Measurements from ENCODE around the gene UCKL1. TPM values are rescaled to one million over a fixed set of nuclear protein-coding genes. Genes with fewer than 3 reads are reported as not detected.

UCKL1 gene
- polyA plus RNA-seq, 2 donors: 40.6 to 47.3 TPM

DNA sequence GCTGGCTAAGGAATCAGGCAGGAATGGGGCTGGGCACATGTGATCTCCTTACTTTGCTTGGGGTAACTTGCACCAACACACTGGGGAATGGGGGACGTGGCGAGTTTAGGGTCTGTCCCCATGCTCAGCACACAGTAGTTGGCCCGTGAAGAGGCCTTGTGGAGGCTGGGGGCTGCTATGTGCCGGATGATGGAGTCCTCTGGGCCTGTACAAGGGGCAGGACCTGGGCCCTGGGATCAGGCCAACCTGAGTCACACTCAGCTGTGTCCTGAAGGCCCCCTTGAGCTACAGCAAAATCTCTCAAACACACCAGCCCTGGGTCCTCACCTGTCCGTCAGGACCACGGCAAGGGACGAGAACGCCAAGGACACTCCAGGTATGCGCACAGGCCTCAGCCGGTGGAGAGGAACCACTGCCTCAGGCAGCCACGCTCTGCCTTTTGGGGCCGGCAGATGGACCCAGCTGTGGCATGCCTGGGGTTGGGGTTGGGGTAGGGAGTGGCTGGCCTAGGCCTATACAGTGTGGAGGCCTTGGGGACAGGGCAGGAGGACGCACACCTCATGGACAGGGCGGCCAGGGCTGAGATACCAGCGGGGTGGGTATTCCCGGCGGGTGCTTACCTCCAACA, 11.1 kb downstream of the UCKL1 start:
- 82 to 89% methylated on average over 17 of the region's 17 CpGs for WGBS, 2 donors
- H3K27me3 ChIP-seq (ENCODE audit: control insufficient read depth in 1 of 2, insufficient read depth in 2 of 2, low read length in 2 of 2): no peaks in the 10 kb centered on the region
- H3K4me3 ChIP-seq (ENCODE audit: low read depth in 1 of 2, low read length in 2 of 2): no peak overlapping the region
- peaks cover 7 to 46% of the 10 kb centered on the region in 2 donors for H3K4me1 ChIP-seq (ENCODE audit: control insufficient read depth in 2 of 2, insufficient read depth in 2 of 2, low read length in 1 of 2)
- peaks cover 7 to 54% of the 10 kb centered on the region in 2 donors for H3K36me3 ChIP-seq (ENCODE audit: control insufficient read depth in 2 of 2, insufficient read depth in 2 of 2, low read length in 1 of 2)
- H3K27ac ChIP-seq (ENCODE audit: low read depth in 2 of 2, low read length in 1 of 2): no peak overlapping the region
- peaks cover 0 to 2% of the 10 kb centered on the region in 2 donors for H3K9me3 ChIP-seq (ENCODE audit: control insufficient read depth in 2 of 2, insufficient read depth in 1 of 2, low read depth in 1 of 2, low read length in 1 of 2)

DNA sequence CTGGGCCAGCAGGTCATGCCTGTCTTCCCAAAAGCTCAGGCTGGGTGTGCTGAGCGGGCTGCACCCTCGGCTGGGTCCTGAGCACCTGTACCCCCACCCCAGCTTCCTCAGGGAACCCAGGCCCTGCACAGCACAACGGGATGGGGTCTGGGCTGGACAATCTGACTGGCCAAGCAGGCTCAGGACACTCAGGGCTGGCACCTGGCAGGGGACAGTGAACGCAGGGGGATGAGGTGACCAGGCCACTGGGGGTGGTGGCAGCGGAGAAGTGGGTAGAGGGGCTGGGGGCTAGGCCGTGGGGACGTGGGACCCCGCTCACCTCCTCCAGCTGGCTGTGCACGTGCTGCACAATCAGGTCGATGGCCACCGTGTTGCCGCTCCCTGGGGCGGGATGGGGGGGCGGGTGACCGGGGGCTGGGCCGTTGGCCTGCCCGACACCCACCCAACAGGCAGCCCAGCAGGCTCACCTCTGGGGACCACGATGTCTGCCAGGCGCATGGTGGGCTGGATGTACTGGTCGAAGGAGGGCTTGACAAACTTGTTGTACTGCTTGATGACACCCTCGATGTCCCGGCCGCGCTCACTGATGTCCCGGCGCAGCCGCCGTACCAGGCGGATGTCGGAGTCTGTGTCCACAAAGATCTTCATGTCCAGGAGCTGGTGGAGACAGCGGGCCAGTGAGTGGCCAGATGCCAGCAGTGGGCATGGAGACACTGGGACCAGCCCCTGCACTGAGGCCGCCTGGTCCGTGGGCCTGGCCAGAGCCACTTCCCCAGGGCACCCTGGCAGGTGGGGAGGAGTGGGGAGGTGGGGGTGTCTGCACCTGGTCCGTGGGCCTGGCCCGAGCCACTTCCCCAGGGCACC, 11.9 kb downstream of the UCKL1 start:
- WGBS, 2 donors: 86 to 88% methylated on average over 35 of the region's 35 CpGs
- no peaks in the 10 kb centered on the region for H3K27me3 ChIP-seq (ENCODE audit: control insufficient read depth in 1 of 2, insufficient read depth in 2 of 2, low read length in 2 of 2)
- peaks cover 5 to 41% of the 10 kb centered on the region in 2 donors for H3K4me1 ChIP-seq (ENCODE audit: control insufficient read depth in 2 of 2, insufficient read depth in 2 of 2, low read length in 1 of 2)
- no peak overlapping the region for H3K4me3 ChIP-seq (ENCODE audit: low read depth in 1 of 2, low read length in 2 of 2)
- H3K36me3 ChIP-seq (ENCODE audit: control insufficient read depth in 2 of 2, insufficient read depth in 2 of 2, low read length in 1 of 2): peaks cover 7 to 58% of the 10 kb centered on the region in 2 donors
- peaks cover 0 to 2% of the 10 kb centered on the region in 2 donors for H3K9me3 ChIP-seq (ENCODE audit: control insufficient read depth in 2 of 2, insufficient read depth in 1 of 2, low read depth in 1 of 2, low read length in 1 of 2)
- peak overlapping the region in 1 of 2 donors; percentile 43 for H3K27ac ChIP-seq (ENCODE audit: low read depth in 2 of 2, low read length in 1 of 2)

DNA sequence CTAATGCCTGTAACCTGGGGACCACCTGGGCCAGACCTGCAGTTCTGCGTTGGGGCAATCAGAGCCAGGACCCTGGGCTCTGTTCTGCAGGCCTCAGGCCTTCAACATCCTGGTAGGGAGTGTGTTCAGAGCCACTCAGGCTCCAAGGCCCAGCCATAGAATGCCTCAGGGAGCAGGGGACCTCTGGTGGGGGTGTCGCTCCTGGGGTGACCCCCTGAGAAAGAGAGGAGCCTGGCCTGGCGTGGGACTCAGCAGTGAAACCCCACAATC, 12.5 kb downstream of the UCKL1 start:
- no peak overlapping the region for H3K4me3 ChIP-seq (ENCODE audit: low read depth in 1 of 2, low read length in 2 of 2)
- no peaks in the 10 kb centered on the region for H3K27me3 ChIP-seq (ENCODE audit: control insufficient read depth in 1 of 2, insufficient read depth in 2 of 2, low read length in 2 of 2)
- peak overlapping the region; percentile 94 to 98 for H3K27ac ChIP-seq (ENCODE audit: low read depth in 2 of 2, low read length in 1 of 2)
- peaks cover 7 to 62% of the 10 kb centered on the region in 2 donors for H3K36me3 ChIP-seq (ENCODE audit: control insufficient read depth in 2 of 2, insufficient read depth in 2 of 2, low read length in 1 of 2)
- H3K4me1 ChIP-seq (ENCODE audit: control insufficient read depth in 2 of 2, insufficient read depth in 2 of 2, low read length in 1 of 2): peaks cover 5 to 35% of the 10 kb centered on the region in 2 donors
- peaks cover 0 to 2% of the 10 kb centered on the region in 2 donors for H3K9me3 ChIP-seq (ENCODE audit: control insufficient read depth in 2 of 2, insufficient read depth in 1 of 2, low read depth in 1 of 2, low read length in 1 of 2)
- WGBS, 2 donors: 88 to 92% methylated on average over 3 of the region's 3 CpGs

DNA sequence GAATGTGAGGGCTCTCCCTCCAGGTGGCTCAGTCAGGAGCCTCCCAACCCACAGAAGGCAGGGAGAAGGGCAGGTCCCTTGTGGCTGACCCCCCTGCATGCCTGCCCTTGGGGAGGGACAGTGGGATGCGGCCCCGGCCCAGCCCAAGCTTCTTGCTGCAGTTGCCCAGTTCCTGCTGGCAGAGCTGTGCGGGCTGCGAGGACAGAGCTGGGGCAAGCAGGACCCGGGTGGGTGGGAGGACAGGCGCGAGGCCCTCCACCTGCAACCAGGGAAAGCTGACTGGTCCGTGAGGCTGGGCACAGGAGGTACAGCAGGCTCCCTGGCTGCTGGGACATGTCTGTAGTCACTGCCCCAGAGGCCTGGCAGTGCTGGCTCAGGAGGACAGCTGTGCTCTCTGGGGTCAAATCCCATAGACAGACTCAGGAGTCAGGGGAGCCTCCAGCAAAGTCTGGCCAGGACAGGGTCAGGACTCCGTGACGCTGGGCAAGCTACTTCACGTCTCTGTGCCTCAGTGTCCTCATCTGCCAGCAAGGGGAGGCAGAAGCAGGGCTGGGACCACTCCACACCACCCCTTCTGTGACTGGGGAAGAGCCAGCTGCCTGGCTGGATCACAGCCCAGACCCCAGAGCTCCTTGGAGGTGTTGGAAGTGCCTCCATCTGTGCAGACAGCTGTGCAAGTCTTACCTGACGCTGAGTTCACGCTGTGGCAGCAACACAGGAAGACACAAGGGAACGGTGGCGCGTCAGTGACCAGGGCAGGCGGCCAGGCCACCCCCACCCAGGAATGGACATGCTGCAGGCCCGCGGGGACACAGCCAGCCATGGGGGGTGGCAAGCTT, 13.0 kb downstream of the UCKL1 start:
- 59 to 71% methylated on average over 19 of the region's 19 CpGs for WGBS, 2 donors
- H3K4me3 ChIP-seq (ENCODE audit: low read depth in 1 of 2, low read length in 2 of 2): no peak overlapping the region
- H3K27ac ChIP-seq (ENCODE audit: low read depth in 2 of 2, low read length in 1 of 2): peak overlapping the region; percentile 94 to 98
- H3K9me3 ChIP-seq (ENCODE audit: control insufficient read depth in 2 of 2, insufficient read depth in 1 of 2, low read depth in 1 of 2, low read length in 1 of 2): peaks cover 0 to 2% of the 10 kb centered on the region in 2 donors
- H3K4me1 ChIP-seq (ENCODE audit: control insufficient read depth in 2 of 2, insufficient read depth in 2 of 2, low read length in 1 of 2): peaks cover 5 to 30% of the 10 kb centered on the region in 2 donors
- no peaks in the 10 kb centered on the region for H3K27me3 ChIP-seq (ENCODE audit: control insufficient read depth in 1 of 2, insufficient read depth in 2 of 2, low read length in 2 of 2)
- H3K36me3 ChIP-seq (ENCODE audit: control insufficient read depth in 2 of 2, insufficient read depth in 2 of 2, low read length in 1 of 2): peaks cover 7 to 64% of the 10 kb centered on the region in 2 donors

DNA sequence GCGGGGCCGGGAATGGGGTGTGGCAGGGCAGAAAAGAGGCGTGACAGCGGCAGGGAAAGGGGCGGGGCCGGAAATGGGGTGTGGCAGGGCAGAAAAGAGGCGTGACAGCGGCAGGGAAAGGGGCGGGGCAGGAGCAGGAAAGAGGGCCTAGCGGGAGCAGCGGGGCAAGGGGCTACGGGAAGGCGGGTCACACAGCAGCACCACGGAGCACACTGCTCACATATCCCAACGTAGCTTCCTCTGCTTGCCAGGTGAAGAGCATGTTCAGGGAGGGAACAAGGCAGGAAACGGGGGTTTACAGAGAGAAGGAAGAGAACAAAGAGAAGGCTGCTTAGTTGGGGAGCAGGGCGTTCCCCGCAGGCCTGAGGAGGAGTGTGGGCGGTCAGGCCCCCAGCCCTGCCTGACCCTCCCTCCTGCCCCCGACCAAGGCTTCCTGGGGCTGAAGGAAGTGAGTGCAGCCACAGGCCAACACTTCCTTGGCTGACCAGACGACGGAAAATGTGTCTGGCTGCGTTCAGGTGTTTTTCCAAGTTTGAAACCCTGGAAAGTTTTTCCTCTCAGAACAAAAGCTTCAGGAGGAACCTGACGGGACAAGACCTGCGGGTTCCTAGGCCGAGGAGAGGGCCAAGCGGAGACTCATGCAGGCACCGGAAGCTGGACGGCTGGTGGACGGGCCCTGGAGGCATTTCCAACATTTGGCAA, 13.8 kb downstream of the UCKL1 start:
- peak overlapping the region; percentile 94 to 98 for H3K27ac ChIP-seq (ENCODE audit: low read depth in 2 of 2, low read length in 1 of 2)
- 34 to 44% methylated on average over 27 to 30 of the region's 30 CpGs for WGBS, 2 donors
- H3K27me3 ChIP-seq (ENCODE audit: control insufficient read depth in 1 of 2, insufficient read depth in 2 of 2, low read length in 2 of 2): no peaks in the 10 kb centered on the region
- no peak overlapping the region for H3K4me3 ChIP-seq (ENCODE audit: low read depth in 1 of 2, low read length in 2 of 2)
- H3K4me1 ChIP-seq (ENCODE audit: control insufficient read depth in 2 of 2, insufficient read depth in 2 of 2, low read length in 1 of 2): peaks cover 5 to 23% of the 10 kb centered on the region in 2 donors
- peaks cover 7 to 63% of the 10 kb centered on the region in 2 donors for H3K36me3 ChIP-seq (ENCODE audit: control insufficient read depth in 2 of 2, insufficient read depth in 2 of 2, low read length in 1 of 2)
- H3K9me3 ChIP-seq (ENCODE audit: control insufficient read depth in 2 of 2, insufficient read depth in 1 of 2, low read depth in 1 of 2, low read length in 1 of 2): peaks cover 0 to 2% of the 10 kb centered on the region in 2 donors

DNA sequence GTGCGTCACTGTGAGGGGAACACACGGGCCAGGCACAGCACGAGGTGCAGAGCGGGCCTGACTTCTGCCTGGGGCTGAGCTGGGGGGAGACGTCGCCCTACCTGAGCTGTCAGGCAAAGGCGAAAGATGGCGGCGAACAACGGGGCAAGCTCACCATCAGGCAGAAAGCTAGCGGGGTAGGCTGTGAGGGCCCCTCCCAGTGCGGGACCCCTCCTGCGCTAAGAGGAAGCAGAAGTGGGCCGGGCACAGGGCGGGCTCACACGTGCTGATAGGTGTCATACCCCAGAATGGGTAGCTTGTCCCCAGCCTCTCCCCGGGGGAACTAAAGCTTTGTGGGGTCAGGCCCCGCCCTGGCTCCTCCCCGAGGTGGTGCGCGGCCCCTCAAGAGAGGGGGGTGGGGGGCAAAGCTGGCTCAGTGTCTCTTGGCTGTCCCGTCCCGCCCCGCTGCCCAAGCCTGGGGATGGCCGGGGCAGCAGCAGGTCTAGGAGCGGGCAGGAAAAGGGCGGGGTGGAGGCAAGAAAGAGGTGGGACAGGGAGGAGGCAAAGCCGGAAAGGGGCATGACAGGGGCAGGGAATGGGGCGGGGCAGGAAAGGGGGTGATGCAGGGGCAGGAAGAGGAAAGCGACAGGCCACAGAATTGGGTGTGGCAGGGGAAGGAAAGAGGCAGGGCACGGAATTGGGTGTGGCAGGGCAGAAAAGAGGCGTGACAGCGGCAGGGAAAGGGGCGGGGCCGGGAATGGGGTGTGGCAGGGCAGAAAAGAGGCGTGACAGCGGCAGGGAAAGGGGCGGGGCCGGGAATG, 14.7 kb downstream of the UCKL1 start:
- peaks cover 5 to 19% of the 10 kb centered on the region in 2 donors for H3K4me1 ChIP-seq (ENCODE audit: control insufficient read depth in 2 of 2, insufficient read depth in 2 of 2, low read length in 1 of 2)
- H3K36me3 ChIP-seq (ENCODE audit: control insufficient read depth in 2 of 2, insufficient read depth in 2 of 2, low read length in 1 of 2): peaks cover 7 to 58% of the 10 kb centered on the region in 2 donors
- H3K9me3 ChIP-seq (ENCODE audit: control insufficient read depth in 2 of 2, insufficient read depth in 1 of 2, low read depth in 1 of 2, low read length in 1 of 2): peaks cover 0 to 2% of the 10 kb centered on the region in 2 donors
- H3K4me3 ChIP-seq (ENCODE audit: low read depth in 1 of 2, low read length in 2 of 2): peak overlapping the region in 1 of 2 donors; percentile 18
- H3K27me3 ChIP-seq (ENCODE audit: control insufficient read depth in 1 of 2, insufficient read depth in 2 of 2, low read length in 2 of 2): no peaks in the 10 kb centered on the region
- peak overlapping the region; percentile 64 to 97 for H3K27ac ChIP-seq (ENCODE audit: low read depth in 2 of 2, low read length in 1 of 2)
- 67 to 68% methylated on average over 33 to 35 of the region's 39 CpGs for WGBS, 2 donors

DNA sequence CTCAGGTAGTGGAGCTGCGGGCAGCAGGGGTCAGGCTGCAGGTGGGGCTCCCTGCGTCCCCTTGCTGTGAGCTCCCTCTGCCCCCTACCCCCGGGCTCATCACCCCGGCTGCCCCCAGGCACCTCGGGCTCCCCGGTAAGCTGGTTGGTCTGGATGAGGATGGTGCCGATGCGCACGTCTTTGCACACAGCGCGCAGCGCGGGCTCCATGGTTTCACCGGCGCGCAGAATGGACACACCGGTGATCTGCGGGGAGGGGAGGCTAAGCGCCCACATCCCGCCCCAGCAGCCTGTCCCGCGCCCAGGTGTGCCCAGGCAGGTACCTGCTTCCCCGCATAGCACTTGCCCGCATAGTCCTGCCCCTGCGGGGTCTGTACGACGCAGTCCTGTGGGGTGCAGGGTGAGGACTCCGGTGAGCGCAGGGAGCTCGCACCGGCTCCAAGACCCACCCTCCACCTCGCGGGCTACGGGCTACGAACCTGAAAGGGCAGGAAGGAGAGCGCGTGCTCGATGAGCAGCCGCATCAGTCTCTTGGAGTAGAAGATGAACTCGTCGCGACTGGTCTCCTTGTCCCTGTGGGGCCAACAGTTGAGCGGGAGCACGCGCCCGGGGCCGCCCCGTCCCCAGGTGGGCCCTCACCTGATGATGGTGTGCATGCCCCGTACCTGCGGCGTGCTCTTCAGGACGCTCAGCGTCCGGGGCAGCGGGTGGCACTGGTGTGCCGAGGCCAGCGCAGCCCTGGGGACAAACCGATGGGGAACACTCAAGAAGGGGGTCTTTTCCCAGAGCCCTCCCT, 15.5 kb downstream of the UCKL1 start:
- Histone ChIP-seq H3K9me3 (ENCODE audit: control insufficient read depth in 2 of 2, insufficient read depth in 1 of 2, low read depth in 1 of 2, low read length in 1 of 2) (peaks cover 0 to 2% of the 10 kb centered on the region in 2 donors), H3K36me3 (ENCODE audit: control insufficient read depth in 2 of 2, insufficient read depth in 2 of 2, low read length in 1 of 2) (peaks cover 7 to 53% of the 10 kb centered on the region in 2 donors), H3K4me3 (ENCODE audit: low read depth in 1 of 2, low read length in 2 of 2) (no peak overlapping the region), H3K27me3 (ENCODE audit: control insufficient read depth in 1 of 2, insufficient read depth in 2 of 2, low read length in 2 of 2) (no peaks in the 10 kb centered on the region), H3K4me1 (ENCODE audit: control insufficient read depth in 2 of 2, insufficient read depth in 2 of 2, low read length in 1 of 2) (peaks cover 5 to 19% of the 10 kb centered on the region in 2 donors), H3K27ac (ENCODE audit: low read depth in 2 of 2, low read length in 1 of 2) (peak overlapping the region; percentile 64 to 97)
- 92 to 94% methylated on average over 58 of the region's 58 CpGs for WGBS, 2 donors

DNA sequence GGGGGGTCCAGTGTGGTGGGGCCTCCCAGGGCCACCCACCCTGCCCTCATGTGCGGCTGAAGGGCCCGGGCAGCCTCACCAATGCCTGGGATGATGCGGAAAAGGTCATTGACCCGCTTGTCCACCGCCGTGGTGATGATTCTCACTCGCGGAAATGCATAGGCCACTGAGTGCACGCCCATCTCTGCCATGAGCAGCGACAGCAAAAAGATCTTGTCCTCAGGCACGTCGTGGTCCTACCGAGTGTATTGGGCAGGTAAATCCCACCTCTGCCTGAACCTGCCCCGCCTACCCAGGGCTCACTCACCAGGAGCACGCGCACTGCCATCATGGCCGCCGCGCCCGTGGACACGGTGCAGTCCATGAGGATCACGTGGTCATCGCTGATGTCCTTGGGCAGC, 16.1 kb downstream of the UCKL1 start:
- no peak overlapping the region for H3K4me3 ChIP-seq (ENCODE audit: low read depth in 1 of 2, low read length in 2 of 2)
- peaks cover 7 to 52% of the 10 kb centered on the region in 2 donors for H3K36me3 ChIP-seq (ENCODE audit: control insufficient read depth in 2 of 2, insufficient read depth in 2 of 2, low read length in 1 of 2)
- H3K27me3 ChIP-seq (ENCODE audit: control insufficient read depth in 1 of 2, insufficient read depth in 2 of 2, low read length in 2 of 2): no peaks in the 10 kb centered on the region
- 85 to 90% methylated on average over 23 of the region's 23 CpGs for WGBS, 2 donors
- H3K4me1 ChIP-seq (ENCODE audit: control insufficient read depth in 2 of 2, insufficient read depth in 2 of 2, low read length in 1 of 2): peaks cover 5 to 19% of the 10 kb centered on the region in 2 donors
- no peak overlapping the region for H3K27ac ChIP-seq (ENCODE audit: low read depth in 2 of 2, low read length in 1 of 2)
- H3K9me3 ChIP-seq (ENCODE audit: control insufficient read depth in 2 of 2, insufficient read depth in 1 of 2, low read depth in 1 of 2, low read length in 1 of 2): peaks cover 0 to 2% of the 10 kb centered on the region in 2 donors

All from esophagus (tissue), 2 donors.